SJCRH30 (cell line): Measurements from ENCODE around the gene EPB41L1. TPM values are rescaled to one million over a fixed set of nuclear protein-coding genes. Genes with fewer than 3 reads are reported as not detected.
A peak's percentile ranks its signal among the peaks of the same experiment; 100 is the strongest.

Experiments used
- DNase-seq, 2 experiments: peaks; one replicate each; pipeline ENCODE4 v3.0.0-alpha.2; 2015 to 2020
- H3K27ac ChIP-seq: fragments of 250-450 bp; sonication (Bioruptor Pico); 2 replicates; pipeline ENCODE4 v1.5.1; 2020; ENCODE audit warnings: mild to moderate bottlenecking, moderate library complexity
- H3K27me3 ChIP-seq: fragments of 250-450 bp; sonication (Bioruptor Pico); 2 replicates; pipeline ENCODE4 v1.5.1; 2020; ENCODE audit warnings: mild to moderate bottlenecking, moderate library complexity
- H3K36me3 ChIP-seq: fragments of 250-450 bp; sonication (Bioruptor Pico); 2 replicates; pipeline ENCODE4 v1.5.1; 2020; ENCODE audit warnings: mild to moderate bottlenecking, moderate library complexity
- H3K4me1 ChIP-seq: fragments of 250-450 bp; sonication (Bioruptor Pico); 2 replicates; pipeline ENCODE4 v1.5.1; 2020; ENCODE audit warnings: mild to moderate bottlenecking, moderate library complexity
- H3K4me3 ChIP-seq: fragments of 250-450 bp; sonication (Bioruptor Pico); 2 replicates; pipeline ENCODE4 v1.5.1; 2020; ENCODE audit warnings: mild to moderate bottlenecking, moderate library complexity
- H3K9me3 ChIP-seq: fragments of 250-450 bp; sonication (Bioruptor Pico); replicated peaks from 2 replicates; pipeline ENCODE4 v1.5.1; 2020; ENCODE audit warnings: mild to moderate bottlenecking, moderate library complexity
- total RNA-seq: library from RNA; depleted of rRNA; stranded (reverse); fragments of >200 nt; shearing (Covaris generic); gene quantifications from 2 replicates; pipeline ENCODE4 v1.2.3, GENCODE V29; 2014

The EPB41L1 gene
- total RNA-seq, 1 experiment from 2014 or later = 6.7 TPM

DNA sequence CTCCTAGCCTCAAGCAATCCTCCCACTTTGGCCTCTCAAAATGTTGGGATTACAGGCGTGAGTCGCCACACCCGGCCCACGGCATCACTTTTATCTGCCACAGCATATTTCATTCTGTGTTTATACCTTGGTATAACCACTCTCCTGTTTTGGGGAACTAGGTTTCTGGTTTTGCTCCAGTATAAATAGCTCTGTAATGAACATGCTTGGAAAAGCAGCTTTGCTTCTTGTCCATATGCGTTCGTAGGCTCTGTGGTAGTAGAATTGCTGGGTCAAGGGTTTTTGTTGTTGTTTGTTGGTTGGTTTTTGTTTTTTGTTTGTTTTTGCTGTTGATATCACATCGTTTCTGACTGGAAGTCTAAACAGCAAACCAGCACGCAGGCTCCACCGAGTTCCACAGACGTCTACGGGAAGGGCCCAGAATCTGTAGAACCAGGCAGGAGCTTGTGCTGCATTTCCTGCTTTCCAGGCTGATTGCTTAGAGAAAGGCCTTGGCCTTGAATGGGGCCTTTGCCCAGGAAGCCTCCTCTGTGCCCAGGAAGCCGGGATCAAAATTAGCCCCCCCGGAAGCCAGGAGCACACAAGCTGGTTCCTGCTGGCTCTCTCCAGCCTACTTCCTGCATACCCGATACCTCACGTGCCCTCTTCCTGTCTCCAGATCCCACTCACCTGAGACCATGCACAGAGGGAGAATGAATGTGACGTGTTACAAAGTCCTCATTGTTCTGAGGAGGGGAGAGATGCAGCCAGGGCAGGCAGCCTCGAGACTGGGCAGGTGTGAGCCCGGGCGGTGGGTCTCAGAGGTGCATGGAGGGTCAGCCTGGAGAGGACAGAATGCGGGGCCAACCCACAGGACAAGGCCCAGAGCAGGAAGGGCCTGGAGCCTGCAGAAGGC lies 116.5 kb downstream of the EPB41L1 start:
- peak in 1 of 2 experiments; percentile 39 for DNase-seq
- H3K4me1 ChIP-seq = peaks cover 2% of the 10 kb centered on the region; the same call in 1 of the 2 replicates
- peaks cover 4% of the 10 kb centered on the region; the same call in 1 of the 2 replicates for H3K27me3 ChIP-seq
- H3K36me3 ChIP-seq = no peaks in the 10 kb centered on the region
- H3K4me3 ChIP-seq = no peak overlapping the region
- no peak overlapping the region for H3K27ac ChIP-seq
- no peaks in the 10 kb centered on the region for H3K9me3 ChIP-seq

GRCh38 chr20:36271639-36272546 lies 117.4 kb downstream of the EPB41L1 start:
- Histone ChIP-seq H3K27me3 (peaks cover 4% of the 10 kb centered on the region; the same call in 1 of the 2 replicates), H3K9me3 (no peaks in the 10 kb centered on the region), H3K36me3 (no peaks in the 10 kb centered on the region), H3K27ac (no peak overlapping the region), H3K4me3 (no peak overlapping the region), H3K4me1 (peaks cover 2% of the 10 kb centered on the region; the same call in 1 of the 2 replicates)
- peak in 1 of 2 experiments; percentile 31 for DNase-seq

GRCh38 chr20:36272547-36273220 lies 118.1 kb downstream of the EPB41L1 start:
- DNase-seq = no peak
- Histone ChIP-seq H3K27me3 (peaks cover 7% of the 10 kb centered on the region; the same call in 1 of the 2 replicates), H3K27ac (no peak overlapping the region), H3K4me3 (no peak overlapping the region), H3K9me3 (no peaks in the 10 kb centered on the region), H3K36me3 (no peaks in the 10 kb centered on the region), H3K4me1 (peaks cover 2% of the 10 kb centered on the region; the same call in 1 of the 2 replicates)

DNA sequence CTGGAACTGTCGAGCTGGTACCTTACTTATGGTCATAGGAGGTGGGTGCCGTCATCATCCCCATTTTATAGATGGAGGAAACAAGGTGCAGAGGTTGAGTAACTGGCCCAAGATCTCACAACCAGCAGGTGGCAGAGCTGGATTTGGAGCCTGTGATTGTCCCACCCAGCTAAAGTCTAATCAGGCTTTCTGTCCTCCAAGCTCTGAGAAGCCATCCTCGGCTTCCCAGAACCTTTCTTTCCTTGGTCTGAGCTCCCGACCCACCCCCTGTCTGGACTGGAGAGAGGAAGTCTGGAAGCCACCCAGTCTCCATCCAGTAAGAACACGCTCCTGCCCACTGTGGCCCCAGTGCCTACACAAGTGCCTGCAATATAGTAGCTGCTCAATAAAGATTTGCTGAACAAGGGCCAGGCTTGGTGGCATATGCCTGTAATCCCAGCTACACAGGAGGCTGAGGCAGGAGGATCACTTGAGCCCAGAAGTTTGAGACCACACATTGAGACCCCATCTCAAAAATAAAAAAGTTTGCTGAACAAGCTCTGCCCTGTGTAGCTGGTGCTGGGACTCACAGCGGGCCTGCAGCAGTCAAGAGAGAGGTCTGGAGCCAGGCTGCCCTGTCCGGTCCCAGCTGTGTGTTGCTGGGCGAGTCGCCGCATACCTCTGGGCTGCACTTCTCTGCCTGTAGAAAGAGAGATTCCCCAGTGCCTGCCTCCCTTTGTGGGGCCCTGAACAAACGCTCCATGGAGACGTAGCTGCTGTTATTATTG lies 119.1 kb downstream of the EPB41L1 start:
- H3K4me3 ChIP-seq = no peak overlapping the region
- H3K9me3 ChIP-seq = no peaks in the 10 kb centered on the region
- DNase-seq = peak in 1 of 2 experiments; percentile 31
- no peaks in the 10 kb centered on the region for H3K36me3 ChIP-seq
- H3K4me1 ChIP-seq = peaks cover 2% of the 10 kb centered on the region; the same call in 1 of the 2 replicates
- peaks cover 13% of the 10 kb centered on the region; the same call in 1 of the 2 replicates for H3K27me3 ChIP-seq
- no peak overlapping the region for H3K27ac ChIP-seq

DNA sequence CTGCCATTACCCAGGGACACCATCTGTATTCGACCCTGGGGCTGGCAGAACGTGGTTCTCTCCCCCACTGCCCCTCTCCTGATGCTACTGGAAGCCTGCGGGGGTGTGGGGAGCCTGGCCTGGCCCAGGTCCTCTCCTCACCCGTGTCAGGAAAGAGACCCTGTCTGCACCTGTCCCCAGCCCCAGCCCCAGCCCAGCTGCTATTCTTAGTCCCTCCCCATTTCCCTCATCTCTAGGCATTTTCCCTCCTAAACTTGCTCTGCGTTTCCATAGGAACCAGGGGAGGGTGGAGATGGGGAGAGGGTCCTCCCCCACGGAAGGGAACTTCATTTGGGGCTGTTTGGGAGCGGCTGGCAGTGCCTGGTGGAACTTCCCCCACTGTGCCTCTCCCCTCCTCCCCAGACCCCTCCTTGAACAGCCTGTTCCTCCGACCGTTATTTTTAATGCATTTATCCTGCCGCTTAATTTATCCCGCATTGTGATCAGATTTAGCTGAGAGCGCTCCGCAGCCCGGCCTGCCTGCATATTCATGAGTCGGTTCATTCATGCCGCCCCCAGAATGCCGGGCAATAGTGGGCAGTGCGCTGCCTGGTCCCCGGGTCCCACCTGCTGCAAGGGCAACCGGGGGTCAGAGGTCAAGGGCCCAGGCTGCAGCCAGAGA lies 119.8 kb downstream of the EPB41L1 start:
- Histone ChIP-seq H3K4me1 (no peaks in the 10 kb centered on the region; the same call in 1 of the 2 replicates), H3K36me3 (no peaks in the 10 kb centered on the region), H3K27me3 (peaks cover 14% of the 10 kb centered on the region; the same call in 1 of the 2 replicates), H3K27ac (no peak overlapping the region), H3K9me3 (no peaks in the 10 kb centered on the region), H3K4me3 (no peak overlapping the region)
- DNase-seq = peak in 1 of 2 experiments; percentile 29

DNA sequence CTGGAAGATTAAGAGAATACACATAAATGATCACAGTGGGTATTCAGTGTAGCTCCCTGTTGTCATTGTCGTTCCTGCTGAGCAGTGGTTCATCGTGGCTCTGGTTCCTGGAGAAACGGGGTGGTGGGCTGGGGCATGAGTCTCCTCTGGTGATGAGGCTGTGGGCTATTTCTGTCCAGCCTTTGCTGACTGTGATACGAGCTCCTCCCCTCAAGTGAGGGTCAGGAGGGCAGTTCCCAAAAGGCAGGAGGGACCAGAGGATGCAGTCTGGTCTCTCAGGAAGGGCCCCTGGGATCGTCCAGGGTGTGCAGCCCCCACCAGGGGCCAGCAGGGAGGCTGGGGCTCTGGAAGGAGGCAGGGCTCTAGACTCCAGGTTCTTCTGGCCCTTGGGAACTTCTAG lies 120.5 kb downstream of the EPB41L1 start:
- Histone ChIP-seq H3K9me3 (no peaks in the 10 kb centered on the region), H3K36me3 (no peaks in the 10 kb centered on the region), H3K27me3 (peaks cover 14% of the 10 kb centered on the region; the same call in 1 of the 2 replicates), H3K4me1 (no peaks in the 10 kb centered on the region; the same call in 1 of the 2 replicates), H3K27ac (no peak overlapping the region), H3K4me3 (no peak overlapping the region)
- DNase-seq = no peak

- no peaks in the 10 kb centered on the region for H3K9me3 ChIP-seq
- no peaks in the 10 kb centered on the region for H3K36me3 ChIP-seq
- H3K27me3 ChIP-seq = peaks cover 14% of the 10 kb centered on the region; the same call in 1 of the 2 replicates
- H3K4me1 ChIP-seq = no peaks in the 10 kb centered on the region; the same call in 1 of the 2 replicates
- no peak overlapping the region for H3K27ac ChIP-seq
- DNase-seq = no peak
- no peak overlapping the region for H3K4me3 ChIP-seq
These were observed 121.1 kb downstream of the EPB41L1 start for GRCh38 chr20:36275441-36276189.

GRCh38 chr20:36277546-36277945 lies 123.0 kb downstream of the EPB41L1 start:
- no peaks in the 10 kb centered on the region; the same call in 1 of the 2 replicates for H3K4me1 ChIP-seq
- H3K4me3 ChIP-seq = no peak overlapping the region
- peaks cover 26% of the 10 kb centered on the region; the same call in 1 of the 2 replicates for H3K27me3 ChIP-seq
- H3K36me3 ChIP-seq = no peaks in the 10 kb centered on the region
- no peaks in the 10 kb centered on the region for H3K9me3 ChIP-seq
- no peak for DNase-seq
- no peak overlapping the region for H3K27ac ChIP-seq

GRCh38 chr20:36279362-36279761 lies 124.8 kb downstream of the EPB41L1 start:
- H3K4me1 ChIP-seq = no peaks in the 10 kb centered on the region
- H3K27me3 ChIP-seq = peaks cover 28% of the 10 kb centered on the region; the same call in 1 of the 2 replicates
- H3K36me3 ChIP-seq = no peaks in the 10 kb centered on the region
- H3K9me3 ChIP-seq = no peaks in the 10 kb centered on the region
- no peak for DNase-seq
- no peak overlapping the region for H3K27ac ChIP-seq
- no peak overlapping the region for H3K4me3 ChIP-seq

- H3K9me3 ChIP-seq = no peaks in the 10 kb centered on the region
- H3K4me1 ChIP-seq = no peaks in the 10 kb centered on the region
- H3K36me3 ChIP-seq = no peaks in the 10 kb centered on the region
- H3K27me3 ChIP-seq = peaks cover 28% of the 10 kb centered on the region; the same call in 1 of the 2 replicates
- no peak overlapping the region for H3K27ac ChIP-seq
- H3K4me3 ChIP-seq = no peak overlapping the region
- DNase-seq = no peak
These were observed 125.2 kb downstream of the EPB41L1 start for GRCh38 chr20:36279776-36280175.

DNA sequence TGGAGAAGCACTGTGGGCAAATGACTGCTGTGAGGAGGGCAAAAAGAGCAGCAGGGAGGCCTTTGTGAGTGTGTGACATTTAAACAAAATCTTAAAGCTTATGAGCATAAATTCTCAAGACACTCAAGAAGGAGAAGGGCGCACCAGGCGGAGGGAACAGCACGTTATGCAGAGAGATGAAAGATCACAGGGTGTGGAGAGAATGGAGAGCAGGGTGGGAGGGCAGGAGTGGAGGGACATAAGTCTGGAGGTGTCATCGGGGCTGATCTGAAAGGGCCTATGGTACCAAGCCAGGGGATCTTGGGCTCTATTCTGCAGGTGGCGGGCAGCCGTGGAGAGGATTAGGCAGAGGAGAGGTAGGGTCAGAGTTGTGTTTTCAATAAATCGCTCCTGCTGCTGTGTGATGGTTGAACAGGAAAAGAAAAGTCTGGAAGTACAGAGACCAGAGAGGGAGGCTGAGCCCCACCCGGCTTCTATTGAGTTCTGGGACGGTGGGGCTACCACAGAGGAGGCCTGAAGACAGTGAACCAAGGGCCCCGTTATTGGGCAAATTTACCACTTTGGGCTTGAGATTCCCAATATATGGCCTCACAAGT lies 127.3 kb downstream of the EPB41L1 start:
- Histone ChIP-seq H3K4me1 (no peaks in the 10 kb centered on the region), H3K4me3 (no peak overlapping the region), H3K27me3 (peaks cover 38% of the 10 kb centered on the region), H3K36me3 (no peaks in the 10 kb centered on the region), H3K9me3 (no peaks in the 10 kb centered on the region), H3K27ac (no peak overlapping the region)
- DNase-seq = no peak
